NCI-H526 treated with DMSO at 0.1 percent for 48 hours (cell line): ENCODE results near the gene ISM1.

ENCODE experiments used
- DNase-seq: peaks from one replicate; lab custom pipeline; 2025; lab: John Stamatoyannopoulos, UW

ISM1 gene

GRCh38 chr20:13220904-13221297 is at the start of gene ISM1:
ISM1 (plus strand) TSS chr20:13221274; CDS start chr20:13221777, 503 bp downstream.
- DNase-seq, result no peak

DNA sequence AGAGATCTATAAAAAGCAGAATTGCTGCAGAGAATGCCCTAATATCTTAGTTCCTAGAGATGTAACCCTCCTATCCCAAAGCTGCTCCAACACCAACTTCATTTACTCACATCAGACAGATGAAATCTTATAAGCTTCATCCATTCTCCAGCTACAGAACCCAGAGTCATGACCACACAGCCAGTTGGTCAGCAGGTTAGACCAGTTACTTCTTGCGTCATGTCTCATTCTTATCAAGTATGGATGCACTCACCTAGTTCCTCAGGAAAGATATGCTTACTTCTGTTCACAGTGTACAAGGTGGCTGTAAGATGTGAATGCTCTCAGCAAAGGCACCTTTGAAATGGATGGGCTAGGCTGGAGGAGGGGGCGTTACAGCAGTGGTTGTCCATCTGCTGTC is 47.9 kb upstream of the ISM1 start:
- no peak for DNase-seq

DNA sequence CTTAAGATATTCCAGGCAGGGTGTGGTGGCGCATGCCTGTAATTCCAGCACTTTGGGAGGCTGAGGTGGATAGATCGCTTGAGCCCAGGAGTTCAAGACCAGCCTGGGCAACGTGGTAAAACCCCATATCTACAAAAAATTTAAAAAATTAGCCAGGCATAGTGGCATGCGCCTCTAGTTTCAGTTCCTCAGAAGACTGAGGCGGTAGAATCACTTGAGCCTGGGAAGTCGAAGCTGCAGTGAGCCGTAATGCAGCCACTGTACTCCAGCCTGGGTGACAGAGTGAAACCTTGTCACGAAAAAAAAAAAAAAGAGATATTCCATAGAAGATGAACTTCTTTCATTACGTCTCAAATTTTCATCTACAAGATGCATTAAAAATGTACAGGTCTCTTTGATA is 46.7 kb upstream of the ISM1 start:
- no peak for DNase-seq

DNA sequence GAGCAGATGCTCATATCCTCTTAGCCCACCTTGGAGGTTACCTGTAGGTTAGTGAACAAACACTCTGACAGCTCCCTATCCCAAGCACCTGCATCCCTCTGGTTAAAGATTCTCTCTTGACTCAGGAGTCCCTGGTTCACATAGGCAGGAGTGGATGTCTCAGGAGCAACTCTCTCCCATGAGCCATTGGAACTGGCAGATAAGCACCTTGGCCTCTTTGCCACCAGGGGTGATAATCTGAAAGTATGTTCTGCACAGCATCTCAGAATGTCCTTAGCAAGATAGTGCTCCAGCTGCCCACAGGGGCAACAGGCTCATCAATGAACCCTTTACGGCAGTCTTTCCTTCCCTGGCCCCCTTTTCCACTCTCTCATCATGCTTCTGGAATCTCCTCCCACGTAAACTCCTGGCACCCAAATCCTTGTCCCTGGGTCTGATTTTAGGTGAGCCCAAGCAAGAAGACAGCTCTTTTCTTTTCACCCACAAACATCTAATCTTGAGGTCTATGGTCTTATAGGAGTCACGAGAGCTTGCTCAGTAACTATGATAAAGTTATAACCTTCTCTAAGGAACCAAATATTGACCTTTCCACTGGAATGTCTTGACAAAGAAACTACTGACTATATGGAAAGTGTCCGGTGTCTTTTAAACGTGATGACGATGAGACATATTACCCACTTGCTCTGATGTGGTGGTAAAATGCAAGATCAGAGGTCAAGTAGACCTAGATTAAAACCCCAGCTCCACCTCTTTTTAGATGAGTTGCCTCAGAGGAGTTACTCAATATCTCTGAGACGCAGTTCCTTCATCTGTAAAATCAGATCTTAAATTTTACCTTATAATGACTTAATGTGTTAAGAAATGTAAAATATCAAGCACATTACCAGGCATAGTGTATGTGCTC is 39.8 kb upstream of the ISM1 start:
- no peak for DNase-seq

DNA sequence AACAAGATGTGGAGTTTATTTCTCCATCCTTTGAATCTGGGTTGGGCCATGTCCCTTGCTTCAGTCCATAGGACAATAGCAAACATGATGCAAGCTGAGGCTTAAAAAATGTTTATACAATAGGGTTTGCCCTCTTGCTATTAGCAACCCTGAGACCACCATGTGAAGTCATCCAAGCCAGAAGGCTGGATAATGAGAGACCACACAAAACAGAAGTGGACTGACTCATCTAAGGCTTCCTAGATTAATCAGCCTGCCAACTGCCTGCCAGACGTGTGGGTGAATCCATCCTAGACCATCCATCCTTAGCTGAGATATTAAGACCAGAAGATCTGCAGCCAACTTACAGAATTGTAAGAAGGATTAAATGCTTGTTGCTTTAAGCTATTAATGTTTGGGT is 38.1 kb upstream of the ISM1 start:
- no peak for DNase-seq

DNA sequence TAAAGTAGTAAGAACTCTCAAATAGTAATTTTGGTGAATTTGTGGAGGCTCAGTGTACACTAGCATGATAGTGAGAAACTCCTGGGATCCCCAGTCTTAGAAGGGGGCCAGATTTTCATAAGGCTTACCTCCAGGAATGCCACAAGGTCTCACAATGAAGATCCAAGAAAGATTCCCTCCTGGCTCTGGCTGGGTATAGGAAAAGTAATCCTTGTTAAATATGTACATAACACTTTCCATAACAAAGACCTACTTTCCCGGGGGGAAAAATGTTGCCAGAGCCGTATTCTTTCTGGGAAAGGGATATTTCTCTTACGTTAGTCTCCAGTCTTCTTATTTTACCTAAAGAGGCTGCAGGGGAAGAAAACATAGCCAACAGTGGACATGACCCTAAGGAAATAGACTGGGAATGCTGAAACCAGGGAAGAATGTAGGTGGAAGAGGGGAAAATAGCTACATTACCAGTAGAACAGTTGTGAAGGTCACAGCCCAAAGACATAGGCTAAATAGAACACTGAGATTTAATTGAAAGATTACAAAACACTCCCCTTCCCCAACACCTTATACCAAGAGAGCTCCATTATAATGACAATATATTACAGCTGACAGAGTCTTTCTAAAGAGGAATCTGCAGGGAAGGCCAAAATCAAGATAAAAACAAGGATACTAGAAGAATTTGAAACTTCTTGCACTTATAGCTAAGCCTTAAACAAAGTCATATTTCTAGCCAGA is 34.9 kb upstream of the ISM1 start:
- no peak for DNase-seq

DNA sequence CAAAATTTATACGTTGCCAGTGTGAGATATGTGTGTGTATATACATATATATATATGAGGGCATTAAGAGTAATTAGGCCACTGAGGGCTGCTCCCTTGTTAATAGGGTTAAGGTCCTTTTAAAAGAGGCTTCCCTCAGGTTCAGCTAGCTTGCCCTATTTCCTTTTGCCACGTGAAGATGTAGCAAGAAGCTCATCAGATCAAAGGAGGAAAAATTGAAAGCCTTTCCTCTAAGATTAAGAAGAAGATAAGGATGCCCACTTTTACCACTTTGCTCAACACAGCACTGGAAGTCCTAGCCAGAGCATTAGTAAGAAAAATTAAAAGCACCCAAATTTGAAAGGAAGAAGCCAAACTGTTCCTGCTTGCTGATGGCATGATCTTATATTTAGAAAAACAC is 33.2 kb upstream of the ISM1 start:
- DNase-seq, result no peak

- peak; percentile 48 for DNase-seq
Measured at GRCh38 chr20:13199279-13199678, 21.8 kb upstream of the ISM1 start.

DNA sequence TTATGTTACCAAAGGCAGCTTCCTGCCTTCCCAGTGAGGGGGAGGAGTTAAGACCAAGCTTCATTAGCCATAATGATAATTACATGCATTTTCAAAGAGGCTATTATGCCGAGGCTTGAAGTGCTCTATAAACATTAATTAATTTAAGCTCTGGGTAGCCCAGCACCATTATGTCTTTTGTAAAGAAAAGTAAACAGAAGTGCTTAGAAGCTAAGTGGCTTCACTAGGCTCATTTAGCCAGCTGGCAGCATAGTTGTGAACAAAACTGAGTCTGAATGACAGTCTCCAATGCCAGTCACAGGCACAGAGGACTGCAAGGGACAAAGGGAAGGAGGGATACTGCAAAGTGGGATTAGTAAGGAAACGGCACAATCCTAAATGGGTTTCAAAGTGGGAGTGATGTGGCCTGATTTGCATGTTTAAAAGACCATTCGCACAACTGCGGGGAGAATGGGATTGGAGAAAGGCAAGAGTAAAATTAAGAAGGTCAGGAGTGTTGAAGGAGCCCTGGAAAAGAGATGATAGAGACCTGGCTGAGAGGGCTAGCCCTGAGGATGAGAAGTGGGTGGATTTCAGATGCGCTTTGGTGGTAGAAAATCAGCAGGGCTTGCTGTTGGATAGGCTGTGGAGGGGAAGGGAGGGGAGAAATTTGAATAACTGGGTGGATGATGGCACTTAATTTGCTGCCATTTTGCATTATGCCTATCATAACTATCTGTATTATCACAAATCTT is 20.1 kb upstream of the ISM1 start:
- DNase-seq, result peak; percentile 56

DNA sequence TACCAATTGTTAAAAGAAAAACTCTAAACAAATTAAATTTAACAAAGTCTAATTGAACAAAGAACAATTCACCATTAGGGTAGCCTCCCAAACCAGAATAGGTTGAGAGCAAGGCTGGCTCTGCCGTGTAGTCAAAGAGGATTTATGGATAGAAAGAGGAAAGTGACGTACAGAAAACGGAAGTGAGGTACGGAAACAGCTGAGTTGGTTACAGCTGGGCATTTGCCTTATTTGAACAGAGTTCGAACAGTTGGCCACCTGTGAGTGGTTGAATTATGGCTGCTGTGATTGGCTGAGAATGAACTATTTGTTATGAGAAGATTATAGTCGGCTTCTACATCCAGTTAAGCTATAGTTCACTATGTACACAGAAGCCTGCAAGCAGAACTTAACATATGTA is 18.5 kb upstream of the ISM1 start:
- DNase-seq, result no peak

DNA sequence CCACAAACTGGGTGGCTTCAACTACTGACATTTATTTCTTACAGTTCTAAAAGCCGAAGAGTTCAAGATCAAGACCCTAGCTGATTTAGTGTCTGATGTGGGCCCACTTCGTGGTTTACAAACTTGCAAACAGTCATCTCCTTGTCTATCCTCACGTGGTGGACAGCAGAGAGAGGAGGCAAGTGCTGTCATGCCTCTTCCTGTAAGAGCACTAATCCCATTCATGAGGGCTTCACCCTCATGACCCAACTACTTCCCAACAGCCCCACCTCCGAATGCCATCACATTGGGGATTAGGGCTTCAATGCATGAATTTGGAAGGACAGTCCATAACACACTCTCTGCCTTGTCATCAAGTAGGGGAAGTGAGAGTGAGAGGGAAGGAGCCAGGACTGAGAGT is 15.6 kb upstream of the ISM1 start:
- DNase-seq, result no peak

GRCh38 chr20:13205848-13206434 is 15.1 kb upstream of the ISM1 start:
- no peak for DNase-seq

DNA sequence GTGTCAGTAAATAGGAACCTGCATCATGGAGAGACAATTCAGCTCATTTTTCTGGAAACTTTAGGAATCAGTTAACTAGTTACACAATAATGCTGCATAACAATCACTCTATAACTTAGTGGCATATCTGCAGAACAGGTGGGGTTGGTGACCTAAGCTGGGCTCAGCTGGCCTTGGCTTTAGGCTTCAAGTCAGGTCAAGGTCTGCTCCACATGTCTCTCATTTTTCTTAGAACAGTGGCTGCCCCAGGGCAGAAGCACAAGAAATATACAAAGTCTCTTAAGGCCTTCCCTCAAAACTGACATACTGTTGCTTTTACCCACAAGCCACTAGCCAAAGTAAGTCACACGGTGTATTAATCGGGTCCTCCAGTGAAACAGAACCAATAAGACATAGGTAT is 14.1 kb upstream of the ISM1 start:
- no peak for DNase-seq

- no peak for DNase-seq
Measured at GRCh38 chr20:13211956-13212618, 9.0 kb upstream of the ISM1 start.

DNA sequence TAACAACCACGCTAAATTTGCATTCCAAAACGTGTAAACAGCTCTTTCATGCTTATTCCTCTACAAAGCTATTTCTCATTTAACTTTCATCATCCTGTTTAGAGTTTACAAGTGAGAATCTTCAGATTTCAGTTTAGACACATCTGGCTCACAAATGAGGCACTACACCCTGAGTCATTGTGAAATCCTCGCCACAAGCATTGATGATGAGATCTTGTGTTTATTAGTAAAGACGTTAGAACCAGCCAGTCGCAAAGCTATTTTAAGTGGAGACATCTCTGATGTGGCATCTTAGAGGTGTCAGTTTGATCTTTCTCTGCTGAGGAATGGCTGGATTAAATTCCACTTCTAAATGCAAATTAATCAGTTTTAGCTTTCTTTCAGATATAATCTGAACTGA is 8.3 kb upstream of the ISM1 start:
- DNase-seq, result no peak

DNA sequence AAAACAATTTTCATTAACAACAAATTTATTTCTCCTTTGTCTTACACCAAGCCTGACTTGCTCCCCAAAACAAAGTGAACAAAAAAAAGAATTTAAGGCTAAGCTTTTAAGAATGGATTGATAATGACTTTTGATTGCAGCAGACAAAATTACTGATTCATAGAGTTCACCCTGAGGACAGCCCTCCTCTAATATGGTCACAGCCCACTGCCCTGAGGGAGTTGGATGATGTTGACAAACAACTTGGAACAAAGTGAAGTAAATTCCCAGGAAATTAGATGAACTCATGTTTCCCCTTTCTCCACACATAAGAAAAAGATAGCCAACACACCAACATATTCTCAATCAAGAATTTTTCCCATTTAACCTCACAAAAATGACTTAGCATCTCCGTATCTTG is 7.7 kb upstream of the ISM1 start:
- DNase-seq, result no peak

DNA sequence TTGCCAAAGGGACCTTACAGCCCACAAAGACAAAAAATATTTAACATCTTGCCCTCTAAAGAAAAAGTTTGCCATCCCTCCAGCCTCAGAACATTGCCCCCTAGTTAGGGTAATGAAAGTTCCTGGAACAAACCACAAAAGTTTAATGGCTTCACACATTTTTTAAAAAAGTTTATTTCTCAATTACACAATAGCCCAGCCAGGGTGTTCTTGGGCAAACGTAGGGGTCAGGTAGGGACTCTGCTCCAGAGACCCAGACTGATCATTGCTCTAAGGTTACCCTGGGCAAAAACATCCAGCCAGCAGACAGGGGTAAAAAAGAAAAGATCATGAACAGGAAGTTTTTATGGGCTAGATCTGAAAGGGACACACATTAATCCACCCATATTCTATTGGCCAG is 4.5 kb upstream of the ISM1 start:
- DNase-seq, result no peak

DNA sequence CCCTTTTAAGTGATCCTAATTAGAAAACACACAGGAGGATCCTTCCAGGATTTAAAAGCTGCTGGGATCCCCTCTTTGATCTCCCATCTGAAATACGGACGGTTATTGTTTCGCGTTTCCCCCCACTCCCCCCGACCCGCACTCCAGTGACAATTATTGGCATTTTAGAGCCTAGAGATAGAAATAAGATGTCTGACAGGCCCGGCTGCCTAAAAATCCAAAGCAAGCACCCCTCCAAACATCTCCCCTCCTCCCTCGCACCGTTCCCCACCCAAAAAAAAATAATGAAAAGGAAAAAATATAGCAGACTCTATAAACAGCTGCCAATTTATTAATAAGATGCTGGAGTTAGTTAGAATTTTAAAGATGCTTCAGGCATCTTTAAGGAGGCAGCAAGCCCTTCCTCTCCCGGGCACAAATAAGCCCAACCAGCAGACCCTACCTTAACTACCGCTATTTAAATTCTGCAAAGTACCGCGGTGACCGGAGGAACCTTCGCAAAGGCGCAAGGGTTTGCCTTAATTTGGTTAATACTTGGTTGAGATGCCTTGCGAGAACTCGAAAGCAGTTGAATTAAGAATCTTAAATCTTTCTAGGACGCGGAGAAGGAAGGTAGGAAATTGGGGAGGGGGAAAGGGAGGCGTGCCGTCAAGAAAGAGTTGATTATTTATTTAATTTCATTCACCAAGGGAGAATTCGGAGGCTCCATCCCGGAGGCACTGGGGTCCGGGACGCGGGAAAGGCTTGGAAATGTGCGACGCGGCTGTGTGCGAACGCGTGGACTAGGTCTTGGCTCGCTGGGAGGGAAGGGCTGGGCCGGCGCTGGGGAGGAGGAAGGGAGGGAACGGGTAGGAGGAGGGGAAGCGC is 1.5 kb upstream of the ISM1 start:
- no peak for DNase-seq

- DNase-seq, result peak; percentile 64
Measured at GRCh38 chr20:13220194-13220903, 725 bp upstream of the ISM1 start.

GRCh38 chr20:13221313-13221672 is 219 bp downstream of the ISM1 start:
- DNase-seq, result no peak
